Neuronal stem cell (in vitro differentiated cells): ENCODE measurements around the gene ATG9B.

Experiments
- DNase-seq: peaks from one replicate; pipeline ENCODE4 v3.0.0-alpha.2; 2013; ENCODE audit warnings: low spot score
- H2AFZ ChIP-seq: one replicate; pipeline ENCODE4 v1.6.1; 2013; ENCODE audit warnings: mild to moderate bottlenecking, low read length, inconsistent platforms
- H2AK5ac ChIP-seq: 2 replicates; pipeline ENCODE4 v1.6.1; 2013; ENCODE audit warnings: low read depth, mild to moderate bottlenecking, inconsistent platforms, low read length, moderate library complexity, mixed read lengths
- H2BK120ac ChIP-seq: 2 replicates; pipeline ENCODE4 v1.6.1; 2013; ENCODE audit warnings: low read depth, mild to moderate bottlenecking, inconsistent platforms, low read length, moderate library complexity, mixed read lengths
- H2BK12ac ChIP-seq: one replicate; pipeline ENCODE4 v1.6.1; 2013; ENCODE audit warnings: low read length, inconsistent platforms
- H2BK15ac ChIP-seq: 2 replicates; pipeline ENCODE4 v1.6.1; 2013; ENCODE audit warnings: mild to moderate bottlenecking, low read length, inconsistent platforms, mixed read lengths
- H2BK5ac ChIP-seq: one replicate; pipeline ENCODE4 v1.6.1; 2013; ENCODE audit warnings: inconsistent platforms, mild to moderate bottlenecking, low read length, moderate library complexity
- H3K14ac ChIP-seq: one replicate; pipeline ENCODE4 v1.6.1; 2013; ENCODE audit warnings: low read length, inconsistent platforms
- H3K18ac ChIP-seq: 2 replicates; pipeline ENCODE4 v1.6.1; 2013; ENCODE audit warnings: low read length, inconsistent platforms
- H3K23ac ChIP-seq: 2 replicates; pipeline ENCODE4 v1.6.1; 2013; ENCODE audit warnings: low read depth, mild to moderate bottlenecking, mixed read lengths, low read length, inconsistent platforms; ENCODE audit not compliant: poor library complexity
- H3K27ac ChIP-seq: replicated peaks from 3 replicates; pipeline ENCODE4 v1.5.1; 2013; ENCODE audit warnings: low read length, inconsistent platforms
- H3K27me3 ChIP-seq, 3 experiments: 2 replicates each; pipeline ENCODE4 v1.6.1; 2013; ENCODE audit warnings: low read length in 3 of 3, mild to moderate bottlenecking in 2 of 3, inconsistent platforms in 1 of 3, low read depth in 1 of 3, mixed read lengths in 1 of 3, moderate library complexity in 1 of 3; ENCODE audit not compliant: control insufficient read depth in 3 of 3, insufficient read depth in 3 of 3
- H3K36me3 ChIP-seq, 2 donors: replicated peaks in 1 of 2; 2 replicates each; pipeline ENCODE4 v1.6.1; 2013; ENCODE audit warnings: low read length in 2 of 2; ENCODE audit not compliant: control insufficient read depth in 2 of 2, insufficient read depth in 2 of 2
- H3K4ac ChIP-seq: 2 replicates; pipeline ENCODE4 v1.6.1; 2013; ENCODE audit warnings: inconsistent platforms, mild to moderate bottlenecking, low read length, moderate library complexity
- H3K4me1 ChIP-seq, 2 donors: 1 replicate in 1 of 2; 2 replicates in 1 of 2; pipeline ENCODE4 v1.6.1; 2013; ENCODE audit warnings: low read length in 2 of 2, low read depth in 1 of 2; ENCODE audit not compliant: control insufficient read depth in 2 of 2, insufficient read depth in 1 of 2
- H3K4me2 ChIP-seq: one replicate; pipeline ENCODE4 v1.6.1; 2013; ENCODE audit warnings: mild to moderate bottlenecking, low read length, inconsistent platforms; ENCODE audit not compliant: insufficient read depth, poor library complexity, severe bottlenecking
- H3K4me3 ChIP-seq, 2 donors: 2 replicates each; pipeline ENCODE4 v1.5.1; 2013; ENCODE audit warnings: low read length in 2 of 2, mild to moderate bottlenecking in 2 of 2, inconsistent platforms in 1 of 2, moderate library complexity in 1 of 2
- H3K79me1 ChIP-seq: one replicate; pipeline ENCODE4 v1.6.1; 2013; ENCODE audit warnings: low read depth, mild to moderate bottlenecking, inconsistent platforms, low read length, moderate library complexity
- H3K9ac ChIP-seq: one replicate; pipeline ENCODE4 v1.6.1; 2013; ENCODE audit warnings: mild to moderate bottlenecking, low read depth, low read length, inconsistent platforms; ENCODE audit not compliant: poor library complexity
- H3K9me3 ChIP-seq, 2 donors: replicated peaks in 1 of 2; 2 replicates each; pipeline versions ENCODE3 to v1.6.1; 2013; ENCODE audit warnings: low read length in 2 of 2, mild to moderate bottlenecking in 2 of 2, inconsistent platforms in 1 of 2, low read depth in 1 of 2, mixed read lengths in 1 of 2, moderate library complexity in 1 of 2; ENCODE audit not compliant: control insufficient read depth in 2 of 2, insufficient read depth in 1 of 2
- H4K8ac ChIP-seq: one replicate; pipeline ENCODE4 v1.6.1; 2013; ENCODE audit warnings: low read depth, mild to moderate bottlenecking, inconsistent platforms, low read length, moderate library complexity
- H4K91ac ChIP-seq: one replicate; pipeline ENCODE4 v1.6.1; 2013; ENCODE audit warnings: low read length, low read depth, mild to moderate bottlenecking, inconsistent platforms; ENCODE audit not compliant: poor library complexity
- WGBS, 2 donors: extraction: QIAGEN DNeasy Blood & Tissue Kit; methylation state at CpG; one replicate each; pipeline ENCODE4 v1.1.7; 2013; ENCODE audit warnings: missing lambda C conversion rate in 2 of 2, mixed read lengths in 1 of 2; ENCODE audit not compliant: insufficient read length in 2 of 2, insufficient replicate concordance in 1 of 2; ENCODE audit errors: extremely low coverage in 2 of 2; 5-methylcytosine and 5-hydroxymethylcytosine counted together

The ATG9B gene

DNA sequence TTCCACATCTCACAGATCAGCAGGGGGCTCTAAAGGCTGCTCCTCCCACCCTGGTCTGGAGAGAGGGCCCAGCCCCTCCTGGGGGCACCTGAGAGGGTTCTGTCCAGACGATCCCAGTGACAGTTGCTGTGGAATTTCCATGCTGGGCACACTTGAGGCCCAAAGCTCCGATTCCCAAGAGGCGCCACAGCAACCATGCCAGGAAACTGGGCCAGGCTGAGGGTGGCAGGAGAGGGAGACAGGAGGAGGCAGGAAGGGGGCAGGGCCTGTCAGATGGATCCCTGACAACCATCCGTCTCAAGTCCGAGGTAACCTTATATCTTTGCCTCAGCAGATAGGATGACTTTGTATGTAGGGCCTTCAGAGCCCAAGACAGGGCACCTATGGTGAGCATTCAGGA lies 37.7 kb downstream of the ATG9B start:
- WGBS, 2 donors: no CpG with 5 or more reads among the region's 5 CpGs
- Histone ChIP-seq H3K23ac (no peak overlapping the region), H3K9me3 (peaks cover 5 to 18% of the 10 kb centered on the region in 2 donors), H3K79me1 (no peaks in the 10 kb centered on the region), H3K18ac (peak overlapping the region; percentile 34), H3K27ac (no peak overlapping the region), H2AK5ac (no peak overlapping the region), H4K8ac (no peak overlapping the region), H3K4me3 (no peak overlapping the region), H2BK15ac (peak overlapping the region; percentile 42), H2BK5ac (no peak overlapping the region), H3K4me1 (peaks cover 2 to 6% of the 10 kb centered on the region in 2 donors), H4K91ac (no peak overlapping the region), H2BK120ac (no peak overlapping the region), H2BK12ac (no peak overlapping the region), H2AFZ (no peak overlapping the region), H3K4ac (no peak overlapping the region), H3K36me3 (no peaks in the 10 kb centered on the region), H3K14ac (no peak overlapping the region), H3K4me2 (no peak overlapping the region), H3K27me3 (peaks cover 0 to 16% (median 0%) of the 10 kb centered on the region in 3 experiments), H3K9ac (no peak overlapping the region)
- DNase-seq: no peak

DNA sequence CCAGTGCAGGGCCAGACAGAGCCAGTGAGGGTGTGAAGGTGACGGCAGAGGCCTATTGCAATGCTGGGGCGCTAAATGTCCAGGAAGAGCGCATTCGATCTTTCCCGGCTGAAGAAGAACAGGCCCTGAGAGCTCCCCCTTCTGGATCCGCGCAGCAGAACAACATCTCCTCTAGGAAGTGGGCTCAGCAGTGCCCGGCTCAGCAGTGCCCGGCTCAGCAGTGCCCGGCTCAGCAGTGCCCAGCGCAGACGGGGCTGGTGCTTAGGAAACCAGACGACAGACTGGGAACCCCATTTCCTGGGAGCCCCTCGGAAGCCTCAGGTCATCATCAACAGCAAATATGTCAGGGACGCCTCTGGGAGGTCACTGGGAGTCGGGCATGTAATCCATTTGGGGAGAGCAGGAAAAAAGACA lies 38.2 kb downstream of the ATG9B start:
- H3K23ac ChIP-seq: no peak overlapping the region
- H2BK5ac ChIP-seq: no peak overlapping the region
- H3K18ac ChIP-seq: no peak overlapping the region
- H2BK15ac ChIP-seq: no peak overlapping the region
- H3K4ac ChIP-seq: no peak overlapping the region
- H3K4me3 ChIP-seq: no peak overlapping the region
- H3K27me3 ChIP-seq: peaks cover 0 to 20% (median 0%) of the 10 kb centered on the region in 3 experiments
- H3K14ac ChIP-seq: no peak overlapping the region
- H2BK12ac ChIP-seq: no peak overlapping the region
- H2AK5ac ChIP-seq: no peak overlapping the region
- H3K9ac ChIP-seq: no peak overlapping the region
- H4K91ac ChIP-seq: no peak overlapping the region
- H3K36me3 ChIP-seq: no peaks in the 10 kb centered on the region
- no peak overlapping the region for H2AFZ ChIP-seq
- H3K4me1 ChIP-seq: peaks cover 2 to 6% of the 10 kb centered on the region in 2 donors
- H3K9me3 ChIP-seq: peaks cover under 1 to 13% of the 10 kb centered on the region in 2 donors
- H3K79me1 ChIP-seq: no peaks in the 10 kb centered on the region
- H3K4me2 ChIP-seq: no peak overlapping the region
- H4K8ac ChIP-seq: no peak overlapping the region
- H3K27ac ChIP-seq: no peak overlapping the region
- DNase-seq: no peak
- no CpG with 5 or more reads among the region's 16 CpGs for WGBS, 2 donors
- H2BK120ac ChIP-seq: no peak overlapping the region

DNA sequence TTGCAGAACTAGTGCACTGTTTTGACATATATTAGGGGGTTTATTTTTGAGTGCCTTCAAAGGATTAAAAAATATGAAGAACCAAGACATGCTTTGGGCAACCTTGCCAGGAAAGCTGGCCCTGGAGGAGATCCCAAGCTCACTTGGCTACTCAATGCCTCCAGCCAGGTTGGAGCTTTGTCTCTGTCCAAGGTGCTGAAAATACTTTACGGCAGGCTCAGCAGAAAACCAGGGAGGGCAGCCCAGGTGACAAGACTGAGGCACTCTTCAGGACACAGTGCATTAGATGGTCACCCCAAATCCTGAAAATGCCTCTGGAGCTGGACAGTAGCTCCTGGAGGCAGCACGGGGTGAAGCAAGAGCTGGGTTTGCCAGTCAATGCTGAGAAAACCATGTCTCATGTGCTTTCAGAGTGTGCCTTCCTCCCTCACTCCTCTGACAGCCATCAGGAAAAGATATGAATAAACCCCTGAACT lies 40.4 kb downstream of the ATG9B start:
- Histone ChIP-seq H3K27me3 (peaks cover 0 to 36% (median 0%) of the 10 kb centered on the region in 3 experiments), H3K4me1 (peaks cover 12 to 20% of the 10 kb centered on the region in 2 donors), H4K91ac (no peak overlapping the region), H3K18ac (no peak overlapping the region), H2BK120ac (no peak overlapping the region), H3K4me3 (no peak overlapping the region), H2AK5ac (no peak overlapping the region), H4K8ac (no peak overlapping the region), H3K4me2 (no peak overlapping the region), H3K9me3 (no peaks in the 10 kb centered on the region), H3K4ac (no peak overlapping the region), H2BK15ac (no peak overlapping the region), H3K9ac (no peak overlapping the region), H3K79me1 (no peaks in the 10 kb centered on the region), H2AFZ (no peak overlapping the region), H3K14ac (no peak overlapping the region), H2BK12ac (no peak overlapping the region), H3K36me3 (no peaks in the 10 kb centered on the region), H3K23ac (no peak overlapping the region), H3K27ac (no peak overlapping the region), H2BK5ac (no peak overlapping the region)
- DNase-seq: peak; percentile 82
- WGBS, 2 donors: no CpG with 5 or more reads among the region's 2 CpGs

DNA sequence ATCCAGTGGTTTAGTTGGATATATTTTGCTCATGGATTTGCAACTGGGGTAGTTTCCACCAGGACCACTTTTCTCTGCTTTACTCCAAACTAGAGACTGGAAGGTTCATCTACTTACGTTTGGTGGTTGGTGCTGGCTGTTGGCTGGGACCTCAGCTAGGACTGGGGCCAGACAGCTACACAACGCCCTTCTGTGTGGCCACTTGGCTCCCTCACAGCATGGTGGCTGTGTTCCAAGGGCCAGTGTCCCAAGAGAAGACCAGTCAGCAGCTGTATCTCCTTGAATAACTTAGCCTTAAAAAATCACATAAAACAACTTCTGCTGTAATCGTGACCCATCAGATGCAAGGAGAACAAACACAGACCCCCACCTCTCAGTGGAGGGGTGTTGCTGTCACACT lies 41.9 kb downstream of the ATG9B start:
- no peak overlapping the region for H2AK5ac ChIP-seq
- peaks cover under 1% of the 10 kb centered on the region for H3K79me1 ChIP-seq
- no peak overlapping the region for H3K4me2 ChIP-seq
- H3K36me3 ChIP-seq: no peaks in the 10 kb centered on the region
- DNase-seq: no peak
- H4K91ac ChIP-seq: no peak overlapping the region
- no peak overlapping the region for H2AFZ ChIP-seq
- H2BK12ac ChIP-seq: no peak overlapping the region
- no peak overlapping the region for H2BK15ac ChIP-seq
- no peak overlapping the region for H2BK5ac ChIP-seq
- H3K4me1 ChIP-seq: peaks cover 13 to 14% of the 10 kb centered on the region in 2 donors
- no peak overlapping the region for H4K8ac ChIP-seq
- H3K27me3 ChIP-seq: peaks cover 0 to 36% (median under 1%) of the 10 kb centered on the region in 3 experiments
- H3K27ac ChIP-seq: no peak overlapping the region
- no peak overlapping the region for H3K14ac ChIP-seq
- whole genome bisulfite sequencing, 2 donors: no CpG with 5 or more reads among the region's 3 CpGs
- H3K23ac ChIP-seq: no peak overlapping the region
- no peak overlapping the region for H2BK120ac ChIP-seq
- H3K9me3 ChIP-seq: no peaks in the 10 kb centered on the region
- no peak overlapping the region for H3K4ac ChIP-seq
- no peak overlapping the region for H3K18ac ChIP-seq
- H3K4me3 ChIP-seq: no peak overlapping the region
- H3K9ac ChIP-seq: no peak overlapping the region
